ENCODE data around the gene SLC22A16. TPM values are rescaled to one million over a fixed set of nuclear protein-coding genes. Genes with fewer than 3 reads are reported as not detected.

SLC22A16 gene
- total RNA-seq: not detected
- total RNA-seq (2013): not detected
- 0 to 0.51 (median 0) reads per million in 29 experiments for total RNA-seq

GRCh38 chr6:110476046-110476849 is at the start of gene SLC22A16:
SLC22A16 (minus strand) TSS chr6:110476613; CDS start chr6:110476574, 39 bp downstream.
- Histone ChIP-seq H3K27ac (ENCODE audit: low read length) (no peak within 1 kb of the TSS), H3K4me3 (ENCODE audit: control insufficient read depth in 1 of 2, extremely low read depth in 1 of 2, low read length in 1 of 2) (peak within 1 kb of the TSS in 1 of 2 donors; percentile 56), H3K4me1 (ENCODE audit: control insufficient read depth in 1 of 2, extremely low read depth in 1 of 2, insufficient read depth in 2 of 2, low read length in 2 of 2) (peaks cover 0 to 13% of the 10 kb centered on the region in 2 experiments), H3K27me3 (replicated peaks in 1 of 2; ENCODE audit: control insufficient read depth in 2 of 2, extremely low read depth in 1 of 2, insufficient read depth in 2 of 2, low read length in 1 of 2) (peaks cover 0 to 41% of the 10 kb centered on the region in 2 experiments), H3K36me3 (ENCODE audit: control insufficient read depth in 2 of 2, extremely low read depth in 1 of 2, insufficient read depth in 1 of 2, low read length in 1 of 2) (no peaks in the 10 kb centered on the region), H3K9me3 (no peaks in the 10 kb centered on the region)
- no peak within 1 kb of the TSS for H3K27ac Mint-ChIP-seq
- peaks cover 38 to 43% of the 10 kb centered on the region in 2 donors for H3K27me3 Mint-ChIP-seq
- WGBS (ENCODE audit: insufficient coverage): 8% methylated on average over 67 of the region's 85 CpGs
- no peaks in the 10 kb centered on the region for H3K36me3 Mint-ChIP-seq
- POLR2A ChIA-PET: interaction anchor here in 1 of 2 donors (0.6 kb wide), 1 partner anchor 705 kb away, joined by 8 read pairs; no protein-coding TSS in a partner anchor
- DNase-seq (no peak), ATAC-seq (replicated peaks in 1 of 4) (no peak)
- H3K4me3 Mint-ChIP-seq: peak within 1 kb of the TSS; percentile 34 to 68 (median 53)
- peaks cover 11 to 12% (median 12%) of the 10 kb centered on the region in 3 donors for H3K4me1 Mint-ChIP-seq
- CTCF ChIA-PET: no interaction called here
- peaks cover 0 to 5% (median 0%) of the 10 kb centered on the region in 3 donors for H3K9me3 Mint-ChIP-seq

- no peaks in the 10 kb centered on the region for H3K4me1 ChIP-seq (ENCODE audit: control insufficient read depth in 1 of 2, extremely low read depth in 1 of 2, insufficient read depth in 2 of 2, low read length in 2 of 2)
- DNase-seq (no peak), ATAC-seq (replicated peaks in 1 of 4) (no peak)
- no peaks in the 10 kb centered on the region for H3K9me3 ChIP-seq
- no peak overlapping the region for H3K27ac ChIP-seq (ENCODE audit: low read length)
- Mint-ChIP-seq H3K4me1 (no peaks in the 10 kb centered on the region), H3K4me3 (no peak overlapping the region), H3K27ac (no peak overlapping the region), H3K27me3 (peaks cover 0 to 7% of the 10 kb centered on the region in 2 donors), H3K9me3 (no peaks in the 10 kb centered on the region), H3K36me3 (no peaks in the 10 kb centered on the region)
- WGBS (ENCODE audit: insufficient coverage): 43% methylated on average over 2 of the region's 4 CpGs
- ChIA-PET CTCF (interaction anchor here (0.8 to 0.9 kb wide), 2 partner anchors 12 to 290 kb away, joined by 3 read pairs; partner anchors contain the start of gene CDK19 (in 1 of the 2)), POLR2A (no interaction called here)
- H3K4me3 ChIP-seq (ENCODE audit: control insufficient read depth in 1 of 2, extremely low read depth in 1 of 2, low read length in 1 of 2): no peak overlapping the region
- H3K36me3 ChIP-seq (ENCODE audit: control insufficient read depth in 2 of 2, extremely low read depth in 1 of 2, insufficient read depth in 1 of 2, low read length in 1 of 2): no peaks in the 10 kb centered on the region
- peaks cover 0 to 8% of the 10 kb centered on the region in 2 experiments for H3K27me3 ChIP-seq (replicated peaks in 1 of 2; ENCODE audit: control insufficient read depth in 2 of 2, extremely low read depth in 1 of 2, insufficient read depth in 2 of 2, low read length in 1 of 2)
Measured at GRCh38 chr6:110525001-110525400, 48.6 kb upstream of the SLC22A16 start.

- ATAC-seq (replicated peaks in 1 of 4) (no peak), DNase-seq (no peak)
- ChIA-PET CTCF (no interaction called here), POLR2A (no interaction called here)
- H3K4me1 Mint-ChIP-seq: no peaks in the 10 kb centered on the region
- H3K4me3 ChIP-seq (ENCODE audit: control insufficient read depth in 1 of 2, extremely low read depth in 1 of 2, low read length in 1 of 2): no peak overlapping the region
- H3K27ac Mint-ChIP-seq: no peak overlapping the region
- H3K27me3 ChIP-seq (replicated peaks in 1 of 2; ENCODE audit: control insufficient read depth in 2 of 2, extremely low read depth in 1 of 2, insufficient read depth in 2 of 2, low read length in 1 of 2): peaks cover 0 to 8% of the 10 kb centered on the region in 2 experiments
- H3K9me3 ChIP-seq: no peaks in the 10 kb centered on the region
- no peaks in the 10 kb centered on the region for H3K36me3 Mint-ChIP-seq
- no peak overlapping the region for H3K27ac ChIP-seq (ENCODE audit: low read length)
- no peaks in the 10 kb centered on the region for H3K36me3 ChIP-seq (ENCODE audit: control insufficient read depth in 2 of 2, extremely low read depth in 1 of 2, insufficient read depth in 1 of 2, low read length in 1 of 2)
- no peaks in the 10 kb centered on the region for H3K4me1 ChIP-seq (ENCODE audit: control insufficient read depth in 1 of 2, extremely low read depth in 1 of 2, insufficient read depth in 2 of 2, low read length in 2 of 2)
- WGBS (ENCODE audit: insufficient coverage): no CpG with 5 or more reads among the region's 2 CpGs
- H3K9me3 Mint-ChIP-seq: no peaks in the 10 kb centered on the region
- H3K4me3 Mint-ChIP-seq: no peak overlapping the region
- H3K27me3 Mint-ChIP-seq: peaks cover 2% of the 10 kb centered on the region in 2 donors
Measured at GRCh38 chr6:110524305-110524704, 47.9 kb upstream of the SLC22A16 start.

GRCh38 chr6:110523451-110524021 is 47.1 kb upstream of the SLC22A16 start:
- Mint-ChIP-seq H3K9me3 (no peaks in the 10 kb centered on the region), H3K4me1 (no peaks in the 10 kb centered on the region), H3K27ac (no peak overlapping the region), H3K27me3 (peaks cover 0 to 2% of the 10 kb centered on the region in 2 donors), H3K4me3 (no peak overlapping the region), H3K36me3 (no peaks in the 10 kb centered on the region)
- DNase-seq: no peak
- H3K27ac ChIP-seq (ENCODE audit: low read length): no peak overlapping the region
- H3K36me3 ChIP-seq (ENCODE audit: control insufficient read depth in 2 of 2, extremely low read depth in 1 of 2, insufficient read depth in 1 of 2, low read length in 1 of 2): no peaks in the 10 kb centered on the region
- H3K4me1 ChIP-seq (ENCODE audit: control insufficient read depth in 1 of 2, extremely low read depth in 1 of 2, insufficient read depth in 2 of 2, low read length in 2 of 2): no peaks in the 10 kb centered on the region
- peaks cover 0 to 4% of the 10 kb centered on the region in 2 experiments for H3K27me3 ChIP-seq (replicated peaks in 1 of 2; ENCODE audit: control insufficient read depth in 2 of 2, extremely low read depth in 1 of 2, insufficient read depth in 2 of 2, low read length in 1 of 2)
- no peak overlapping the region for H3K4me3 ChIP-seq (ENCODE audit: control insufficient read depth in 1 of 2, extremely low read depth in 1 of 2, low read length in 1 of 2)
- no peaks in the 10 kb centered on the region for H3K9me3 ChIP-seq
- 90% methylated on average over 2 of the region's 4 CpGs for WGBS (ENCODE audit: insufficient coverage)
- no peak for ATAC-seq (replicated peaks in 1 of 4)
- ChIA-PET CTCF (no interaction called here), POLR2A (no interaction called here)

GRCh38 chr6:110522427-110522826 is 46.0 kb upstream of the SLC22A16 start:
- peaks cover under 1 to 2% of the 10 kb centered on the region in 2 donors for H3K27me3 Mint-ChIP-seq
- H3K4me3 ChIP-seq (ENCODE audit: control insufficient read depth in 1 of 2, extremely low read depth in 1 of 2, low read length in 1 of 2): no peak overlapping the region
- no peaks in the 10 kb centered on the region for H3K36me3 ChIP-seq (ENCODE audit: control insufficient read depth in 2 of 2, extremely low read depth in 1 of 2, insufficient read depth in 1 of 2, low read length in 1 of 2)
- H3K4me1 ChIP-seq (ENCODE audit: control insufficient read depth in 1 of 2, extremely low read depth in 1 of 2, insufficient read depth in 2 of 2, low read length in 2 of 2): no peaks in the 10 kb centered on the region
- no peaks in the 10 kb centered on the region for H3K9me3 ChIP-seq
- ATAC-seq (replicated peaks in 1 of 4) (no peak), DNase-seq (no peak)
- CTCF ChIA-PET: no interaction called here
- no peak overlapping the region for H3K27ac ChIP-seq (ENCODE audit: low read length)
- H3K4me1 Mint-ChIP-seq: no peaks in the 10 kb centered on the region
- peaks cover 0 to 4% of the 10 kb centered on the region in 2 experiments for H3K27me3 ChIP-seq (replicated peaks in 1 of 2; ENCODE audit: control insufficient read depth in 2 of 2, extremely low read depth in 1 of 2, insufficient read depth in 2 of 2, low read length in 1 of 2)
- no CpG with 5 or more reads among the region's 3 CpGs for WGBS (ENCODE audit: insufficient coverage)
- no peaks in the 10 kb centered on the region for H3K36me3 Mint-ChIP-seq
- no peak overlapping the region for H3K27ac Mint-ChIP-seq
- H3K4me3 Mint-ChIP-seq: no peak overlapping the region
- no peaks in the 10 kb centered on the region for H3K9me3 Mint-ChIP-seq
- POLR2A ChIA-PET: no interaction called here

- H3K4me1 ChIP-seq (ENCODE audit: control insufficient read depth in 1 of 2, extremely low read depth in 1 of 2, insufficient read depth in 2 of 2, low read length in 2 of 2): no peaks in the 10 kb centered on the region
- H3K27ac ChIP-seq (ENCODE audit: low read length): no peak overlapping the region
- CTCF ChIA-PET: no interaction called here
Measured at GRCh38 chr6:110520992-110521543, 44.7 kb upstream of the SLC22A16 start.

More at GRCh38 chr6:110520992-110521543, 44.7 kb upstream of the SLC22A16 start:
- POLR2A ChIA-PET: no interaction called here
- no peaks in the 10 kb centered on the region for H3K4me1 Mint-ChIP-seq
- WGBS (ENCODE audit: insufficient coverage): 94% methylated on average over 13 of the region's 17 CpGs
- H3K4me3 Mint-ChIP-seq: no peak overlapping the region
- DNase-seq (no peak), ATAC-seq (replicated peaks in 1 of 4) (no peak)
- Histone ChIP-seq H3K27me3 (replicated peaks in 1 of 2; ENCODE audit: control insufficient read depth in 2 of 2, extremely low read depth in 1 of 2, insufficient read depth in 2 of 2, low read length in 1 of 2) (peaks cover 0 to 4% of the 10 kb centered on the region in 2 experiments), H3K9me3 (no peaks in the 10 kb centered on the region), H3K36me3 (ENCODE audit: control insufficient read depth in 2 of 2, extremely low read depth in 1 of 2, insufficient read depth in 1 of 2, low read length in 1 of 2) (no peaks in the 10 kb centered on the region), H3K4me3 (ENCODE audit: control insufficient read depth in 1 of 2, extremely low read depth in 1 of 2, low read length in 1 of 2) (no peak overlapping the region)
- H3K27ac Mint-ChIP-seq: no peak overlapping the region
- H3K9me3 Mint-ChIP-seq: no peaks in the 10 kb centered on the region
- peaks cover 3 to 4% of the 10 kb centered on the region in 2 donors for H3K27me3 Mint-ChIP-seq
- H3K36me3 Mint-ChIP-seq: no peaks in the 10 kb centered on the region
